DMS114 treated with DMSO at 0.1 percent for 48 hours (cell line): ENCODE measurements around the gene COL25A1.
A peak's percentile ranks its signal among the peaks of the same experiment; 100 is the strongest.

Experiments used
- DNase-seq: peaks from one replicate; lab custom pipeline; 2025; ENCODE audit not compliant: unreplicated experiment; lab: John Stamatoyannopoulos, UW

COL25A1 gene

DNA sequence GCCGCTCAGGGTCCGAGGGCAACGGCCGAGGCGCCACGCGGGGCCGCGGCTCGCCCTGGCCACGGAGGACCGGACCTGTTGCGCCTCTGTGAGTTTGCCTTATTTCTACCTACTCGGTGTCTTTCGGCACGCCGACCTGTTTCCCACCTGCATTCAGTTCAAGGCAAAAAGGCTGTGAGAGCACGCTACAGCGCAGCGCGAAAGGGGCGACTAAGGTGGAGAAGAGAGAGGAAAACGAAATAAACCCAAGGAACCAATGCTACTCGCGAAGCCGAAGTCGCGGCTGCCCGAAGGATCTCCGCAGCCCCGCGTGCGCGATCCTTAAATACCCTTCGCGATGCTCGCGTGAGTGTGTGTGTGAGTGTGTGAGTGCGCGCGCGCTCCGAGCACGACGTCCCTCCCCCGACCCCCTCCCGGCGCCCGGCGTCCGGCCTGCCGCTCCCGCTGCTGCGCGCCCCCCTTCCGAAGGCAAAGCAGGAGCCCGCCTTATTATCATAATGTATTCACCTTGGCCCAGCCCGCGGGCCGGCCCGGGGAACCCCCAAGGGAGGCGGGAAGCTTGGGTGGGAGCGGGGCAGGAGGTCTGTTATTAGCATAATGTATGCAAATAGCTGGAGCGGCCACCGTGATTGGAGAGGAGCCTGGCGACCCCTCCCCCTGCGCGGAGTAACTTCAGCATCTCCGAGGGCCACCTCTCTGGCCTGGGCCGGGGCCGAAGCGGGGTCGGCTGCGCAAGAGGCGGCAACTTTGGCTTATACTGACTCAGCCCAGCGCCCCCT, at the start of gene COL25A1:
Gene COL25A1 (minus strand): TSS at position 298 of the 779 bp plus-strand sequence.
- no peak for DNase-seq

DNA sequence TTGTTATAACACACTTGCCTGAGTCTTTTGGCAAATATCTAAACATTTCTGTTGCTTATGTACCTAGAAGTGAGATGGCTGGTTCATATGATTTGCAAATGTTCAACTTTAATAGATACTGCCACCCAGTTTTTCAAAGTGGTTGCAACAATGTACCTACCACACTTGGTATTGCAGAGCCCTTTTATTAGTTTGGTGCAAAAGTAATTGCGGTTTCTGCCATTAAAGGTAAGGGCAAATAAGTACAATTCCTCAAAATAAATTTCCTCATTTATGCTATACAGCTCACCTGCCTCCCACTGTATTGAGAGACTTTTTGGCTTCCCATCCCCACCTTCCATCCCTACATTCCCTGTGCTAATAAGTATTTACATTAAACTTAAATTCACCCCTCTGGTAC, 47.7 kb upstream of the COL25A1 start:
- DNase-seq, result no peak

DNA sequence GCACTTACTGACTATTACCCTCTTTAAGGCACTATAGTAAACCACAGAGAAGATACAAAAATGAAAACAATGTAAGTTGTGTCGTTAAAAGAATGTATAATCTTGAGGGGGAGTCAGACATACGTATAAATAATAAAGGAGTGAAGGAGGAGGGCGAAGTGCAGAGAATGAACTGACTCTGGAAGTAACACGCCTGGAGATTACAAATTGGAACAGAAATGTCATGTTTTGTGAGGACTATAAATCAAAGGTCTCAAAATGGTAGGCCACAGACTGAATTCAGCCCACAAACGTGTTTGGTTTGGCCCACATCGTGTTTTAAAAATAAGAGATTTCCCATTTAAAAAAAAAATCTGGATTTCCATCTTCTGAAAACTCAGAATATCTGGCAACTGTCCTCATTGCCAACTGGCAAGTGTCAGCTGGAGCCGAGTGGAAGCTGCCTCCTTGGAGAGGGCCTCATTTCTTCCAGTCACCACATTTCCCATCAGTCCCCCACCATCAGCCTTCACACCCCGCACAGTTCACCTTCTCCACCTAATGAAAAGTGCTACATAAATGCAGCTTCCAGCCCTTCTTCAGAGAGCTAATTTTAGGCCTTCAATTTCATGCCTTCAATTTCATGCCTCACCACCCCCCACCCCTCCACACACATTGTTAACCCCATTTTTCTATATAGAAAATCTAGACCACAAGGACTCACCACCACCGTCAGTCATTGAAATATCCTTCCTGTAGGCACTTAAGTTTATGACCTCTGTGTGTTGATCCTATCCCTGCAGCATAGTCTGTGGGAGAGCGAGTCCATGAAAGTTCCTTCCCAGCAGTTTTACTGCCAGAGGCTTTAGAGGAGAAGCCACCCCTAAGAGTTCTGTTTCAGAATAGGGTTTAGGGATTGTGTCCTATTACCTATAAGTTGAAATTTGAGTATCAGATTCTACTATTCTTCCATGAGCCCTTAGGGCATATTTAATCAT, 32.0 kb upstream of the COL25A1 start:
- no peak for DNase-seq

DNA sequence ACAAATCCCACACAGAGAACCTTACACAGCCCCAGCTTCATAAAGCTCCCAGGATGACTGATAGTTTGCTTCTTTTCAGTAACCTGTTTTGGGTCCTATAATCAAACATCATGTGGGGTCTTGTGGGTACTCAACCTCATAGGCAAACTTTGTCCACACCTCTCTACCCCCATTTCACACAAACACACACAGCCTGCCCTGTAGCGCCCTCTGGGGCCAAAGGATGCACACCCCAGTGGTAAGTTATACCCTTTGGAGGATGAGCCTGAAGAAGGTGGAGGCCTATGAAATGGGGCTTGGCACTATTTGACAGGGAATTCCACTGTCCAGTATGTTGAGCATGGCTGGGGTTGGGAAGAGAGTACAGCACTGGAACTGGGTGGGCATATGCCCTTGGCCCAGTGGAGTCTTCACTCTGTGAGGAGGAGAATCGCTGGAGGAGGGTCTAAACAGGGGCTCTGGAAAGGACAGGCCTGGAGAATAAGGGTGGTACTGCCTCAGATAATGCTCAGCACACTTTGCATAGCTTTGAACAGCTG, 30.5 kb upstream of the COL25A1 start:
- no peak for DNase-seq

DNA sequence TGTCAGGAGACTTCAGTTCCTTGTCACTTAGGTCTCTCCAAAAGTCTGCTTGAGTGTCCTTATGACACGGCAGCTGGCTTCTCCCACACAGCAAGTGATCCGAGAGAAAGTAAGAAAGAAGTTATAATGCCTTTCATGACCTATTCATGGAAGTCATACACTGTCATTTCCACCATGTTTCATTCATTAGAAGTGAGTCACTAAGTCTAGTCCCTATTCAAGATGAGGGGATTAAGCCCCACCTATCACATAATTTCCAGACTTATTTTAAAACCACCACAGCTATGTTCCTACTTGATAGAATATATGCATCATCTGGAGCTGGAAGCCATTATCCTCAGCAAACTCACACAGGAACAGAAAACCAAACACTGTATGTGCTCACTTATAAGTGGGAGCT, 25.2 kb upstream of the COL25A1 start:
- DNase-seq, result no peak

DNA sequence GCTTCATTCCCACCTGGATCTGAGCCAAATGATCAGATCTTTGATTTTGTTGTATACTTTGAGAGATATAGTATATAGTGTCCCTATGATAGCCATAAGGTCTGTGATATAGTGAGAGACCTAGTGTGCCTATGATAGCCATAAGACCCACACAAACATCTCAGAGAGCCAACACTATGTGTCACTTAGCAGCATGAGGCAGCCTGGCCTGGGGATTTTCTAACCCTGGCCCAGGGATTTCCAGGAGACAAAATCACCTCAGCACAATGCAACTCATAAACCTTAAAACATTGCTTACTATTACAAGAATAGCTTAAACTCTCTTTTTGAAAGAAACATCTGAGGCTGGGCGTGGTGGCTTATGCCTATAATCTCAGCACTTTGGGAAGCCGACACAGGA, 23.2 kb upstream of the COL25A1 start:
- DNase-seq, result no peak

DNA sequence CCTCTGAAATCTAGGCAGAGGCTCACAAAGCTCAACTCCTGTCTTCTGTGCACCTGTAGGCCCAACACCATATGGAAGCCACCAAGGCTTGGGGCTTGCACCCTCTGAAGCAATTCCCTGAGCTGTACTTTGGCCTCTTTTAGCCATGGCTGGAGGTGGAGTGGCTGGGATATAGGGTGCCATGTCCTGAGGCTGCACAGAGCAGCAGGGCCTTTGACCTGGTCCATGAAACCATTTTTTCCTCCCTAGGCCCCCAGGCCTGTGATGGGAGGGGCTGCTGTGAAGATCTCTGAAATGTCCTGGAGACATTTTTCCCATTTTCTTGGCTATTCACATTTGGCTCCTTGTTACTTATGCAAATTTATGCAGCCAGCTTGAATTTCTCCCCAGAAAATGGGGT, 20.9 kb upstream of the COL25A1 start:
- DNase-seq, result no peak

DNA sequence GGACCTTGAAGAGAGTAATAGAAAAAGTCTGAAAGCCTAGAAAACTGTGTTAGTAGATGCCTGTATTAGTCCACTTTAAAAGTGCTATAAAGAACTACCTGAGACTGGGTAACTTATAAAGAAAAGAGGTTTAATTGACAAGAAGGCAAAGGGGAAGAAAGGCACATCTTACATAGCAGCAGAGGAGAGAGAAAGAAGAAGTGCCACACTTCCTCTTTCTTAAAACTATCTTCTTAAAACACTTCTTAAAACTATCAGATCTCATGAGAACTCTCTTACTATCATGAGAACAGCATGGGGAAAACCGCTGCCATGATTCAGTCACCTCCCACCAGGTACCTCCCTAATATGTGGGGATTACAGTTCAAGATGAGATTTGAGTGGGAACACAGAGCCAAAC, 18.8 kb upstream of the COL25A1 start:
- no peak for DNase-seq

DNA sequence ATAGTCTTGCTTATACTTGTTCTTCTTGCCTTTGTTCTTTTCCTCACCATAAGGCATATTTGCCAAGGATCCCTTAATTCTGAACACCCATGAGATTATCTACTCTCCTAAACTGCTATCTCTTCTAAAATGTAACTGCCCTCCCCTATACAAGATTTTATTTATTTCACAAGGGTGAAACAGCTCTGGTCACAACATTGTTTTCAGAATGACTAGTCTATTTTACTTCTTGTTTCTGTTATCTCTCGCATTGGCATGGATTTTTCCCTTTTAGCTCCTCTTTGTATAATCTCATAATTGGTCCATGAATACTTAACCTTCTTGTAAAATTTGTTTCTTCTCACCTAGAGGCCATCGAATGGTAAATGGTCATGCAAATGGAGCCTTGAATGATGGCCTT, 17.2 kb upstream of the COL25A1 start:
- DNase-seq, result no peak

DNA sequence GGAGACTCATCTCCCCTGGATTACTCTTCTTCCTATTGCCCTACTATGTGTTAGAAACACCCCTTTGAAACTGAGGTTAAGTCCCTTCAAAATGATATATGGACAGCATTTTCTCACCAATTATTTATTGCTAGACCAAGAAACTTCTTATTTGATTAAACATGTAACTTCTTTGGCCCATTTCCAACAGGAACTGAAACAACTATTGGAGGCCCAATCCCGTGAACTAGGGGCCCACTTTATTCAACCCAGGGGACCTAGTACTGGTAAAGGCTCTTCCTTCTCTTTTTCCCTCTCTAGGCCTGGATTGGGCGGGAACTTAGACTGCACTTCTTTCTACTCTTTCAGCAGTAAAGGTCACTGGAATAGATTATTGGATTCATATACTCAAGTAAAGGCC, 16.7 kb upstream of the COL25A1 start:
- no peak for DNase-seq

DNA sequence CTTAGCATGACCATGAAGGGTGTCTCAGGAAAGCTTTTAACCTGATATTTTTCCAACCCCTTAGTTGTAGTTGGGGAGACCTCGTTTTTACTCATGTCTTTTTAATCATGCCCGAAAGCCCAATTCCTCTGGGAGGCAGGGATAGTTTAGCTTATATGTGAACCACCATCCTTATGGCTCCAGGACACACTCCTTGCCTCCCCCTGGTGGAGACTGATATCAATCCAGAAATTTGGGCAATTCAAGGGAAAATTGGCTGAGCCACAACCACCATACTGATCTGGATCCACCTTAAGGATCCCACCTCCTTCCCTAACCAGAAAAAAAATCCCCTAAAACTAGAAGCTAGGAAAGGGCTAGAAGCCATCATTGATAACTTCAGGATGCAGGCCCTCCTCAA, 13.4 kb upstream of the COL25A1 start:
- no peak for DNase-seq

DNA sequence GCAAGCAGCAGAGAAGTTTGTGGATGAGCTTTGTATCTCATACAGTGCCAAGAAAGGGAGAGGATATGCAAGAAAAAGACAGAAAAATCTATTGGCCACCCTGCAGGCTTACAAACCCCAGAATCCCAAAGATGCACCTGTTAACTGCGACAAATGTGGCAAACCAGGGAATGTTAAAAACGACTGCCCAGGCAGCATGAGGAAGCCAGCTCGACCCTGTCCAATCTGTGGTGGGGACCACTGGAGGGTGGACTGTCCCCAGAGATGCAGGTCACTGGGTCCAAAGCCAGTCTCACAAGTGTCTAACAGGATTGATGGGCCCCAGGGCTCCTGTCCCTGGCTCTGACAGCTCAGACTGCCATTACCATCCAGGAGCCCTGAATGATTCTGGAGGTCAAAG, 12.9 kb upstream of the COL25A1 start:
- no peak for DNase-seq

DNA sequence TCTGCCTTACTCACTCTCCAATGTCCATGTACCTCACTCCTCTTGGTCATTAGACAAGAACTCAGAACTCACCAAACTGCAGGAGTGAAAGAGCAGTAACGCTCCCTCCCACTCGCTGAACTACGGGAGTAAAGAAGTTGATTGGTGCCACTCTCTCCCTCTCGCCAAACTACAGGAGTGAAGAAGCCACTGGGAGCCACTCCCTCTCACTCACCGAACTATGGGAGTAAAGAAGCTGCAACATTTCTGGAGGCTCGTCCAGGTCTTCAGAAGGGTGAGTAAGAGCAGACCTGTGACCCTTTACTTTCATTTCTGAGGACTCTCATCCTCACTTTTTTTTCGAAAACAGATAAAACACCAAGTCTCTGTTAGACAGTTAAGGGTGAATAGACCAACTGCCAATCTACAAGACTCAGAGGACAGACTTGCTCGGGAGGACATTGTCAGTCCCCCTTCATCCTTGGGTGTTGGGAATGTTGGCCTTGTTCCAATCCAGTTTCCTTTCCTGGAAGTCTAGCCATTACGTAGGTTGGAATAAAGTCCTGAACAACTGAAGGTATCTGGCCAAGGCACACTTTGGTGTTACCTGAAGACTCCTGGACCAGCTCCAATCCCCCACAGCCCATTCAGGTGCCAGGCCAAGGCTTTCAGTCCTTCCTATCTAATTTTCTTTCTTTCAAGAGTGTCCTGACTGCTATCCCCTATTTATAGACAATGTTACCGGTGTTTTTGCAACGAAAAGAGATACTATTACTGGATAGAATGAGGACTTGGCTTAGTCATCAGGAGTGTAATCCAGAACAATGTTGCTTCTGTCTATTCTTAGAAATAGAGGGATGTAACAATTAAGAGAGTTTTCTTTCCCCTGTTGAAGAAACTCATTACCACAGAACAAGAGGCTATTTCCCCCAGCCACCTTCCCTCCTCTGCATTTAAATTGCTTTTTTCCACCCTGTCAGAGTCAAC, 11.0 kb upstream of the COL25A1 start:
- DNase-seq, result no peak

DNA sequence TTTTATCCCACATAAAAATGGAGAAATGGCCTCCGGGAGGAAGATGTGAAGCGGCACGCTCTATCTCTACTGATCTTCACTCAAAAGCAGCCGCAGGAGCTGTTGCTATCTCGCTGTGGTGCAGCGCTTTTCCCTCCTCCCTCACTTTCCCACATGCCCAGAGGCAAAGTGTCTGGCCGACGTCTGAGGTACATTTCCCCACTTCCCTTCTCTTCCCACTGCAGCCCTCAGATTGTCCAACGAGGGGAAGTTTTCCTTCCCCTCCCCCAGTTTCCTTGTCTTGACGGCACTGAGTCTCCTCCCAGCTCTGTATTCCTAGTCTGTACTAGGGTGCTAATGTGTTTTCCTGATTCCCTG, 660 bp upstream of the COL25A1 start:
- no peak for DNase-seq

DNA sequence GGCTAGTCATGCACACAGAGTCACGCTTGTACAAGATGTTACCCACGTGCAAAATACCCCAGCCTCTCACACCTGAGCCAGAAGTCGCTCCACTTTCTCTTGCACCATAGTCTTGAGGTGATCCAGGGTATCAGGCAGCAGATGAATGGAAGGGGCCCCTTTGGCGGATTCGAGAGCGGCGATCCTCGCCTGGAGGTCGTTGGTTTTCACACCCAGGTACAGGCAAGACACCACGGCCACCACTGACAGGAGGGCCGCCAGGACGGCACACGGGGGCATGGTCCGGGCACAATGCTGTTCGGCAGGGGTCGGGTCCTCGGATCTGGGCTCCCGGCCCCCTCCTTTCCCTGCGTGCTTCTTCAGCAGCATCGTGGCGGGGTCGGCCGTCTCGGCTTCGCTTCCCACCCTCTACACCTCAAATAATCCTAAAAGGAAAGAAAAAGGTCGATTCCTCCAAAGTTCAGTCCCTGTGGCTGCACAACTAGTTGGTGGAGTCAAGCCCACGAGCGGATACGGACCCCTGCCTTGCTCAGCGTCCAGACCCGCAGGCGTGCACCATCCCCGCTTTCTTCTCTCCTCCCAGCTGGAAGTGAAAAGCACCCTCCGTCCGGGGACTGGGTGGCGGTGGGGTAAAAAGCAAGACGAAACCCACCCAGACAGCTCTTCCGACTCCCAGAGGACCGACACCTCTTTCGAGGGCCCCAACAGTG, 652 bp downstream of the COL25A1 start:
- no peak for DNase-seq

DNA sequence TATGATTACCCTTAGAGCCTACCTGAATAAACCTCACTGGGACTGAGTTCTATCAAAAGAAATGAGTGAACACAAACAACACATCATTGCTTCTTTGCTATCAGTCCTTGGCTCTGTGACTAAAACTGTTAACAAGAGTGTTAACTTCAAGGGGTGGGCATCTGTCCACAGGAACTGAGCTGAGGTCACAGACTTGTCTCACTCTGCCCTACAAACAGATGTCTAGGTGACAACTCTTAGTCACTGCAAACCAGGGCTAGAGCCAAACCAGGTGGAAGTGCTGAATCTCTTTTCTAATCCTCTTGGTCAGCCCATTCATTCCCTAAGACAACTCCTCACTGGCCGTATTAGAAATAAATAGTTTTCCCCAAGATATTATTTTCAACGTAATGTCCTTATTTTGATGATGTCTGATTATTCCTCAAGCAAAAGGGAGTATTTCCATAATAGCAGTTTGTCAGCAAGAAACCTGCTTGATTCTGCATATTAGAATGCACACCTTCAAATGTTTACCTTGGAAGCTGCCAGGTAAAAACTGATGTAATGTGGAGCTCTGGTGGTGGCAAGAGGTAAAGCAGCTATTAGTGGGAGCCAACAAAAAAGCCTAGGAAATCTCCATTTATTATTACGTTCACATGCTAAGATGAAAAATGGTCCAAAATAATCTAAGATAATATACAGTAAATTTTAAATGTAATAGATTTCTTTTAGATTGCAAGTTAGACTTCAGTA, 4.0 kb downstream of the COL25A1 start:
- DNase-seq, result peak; percentile 4

DNA sequence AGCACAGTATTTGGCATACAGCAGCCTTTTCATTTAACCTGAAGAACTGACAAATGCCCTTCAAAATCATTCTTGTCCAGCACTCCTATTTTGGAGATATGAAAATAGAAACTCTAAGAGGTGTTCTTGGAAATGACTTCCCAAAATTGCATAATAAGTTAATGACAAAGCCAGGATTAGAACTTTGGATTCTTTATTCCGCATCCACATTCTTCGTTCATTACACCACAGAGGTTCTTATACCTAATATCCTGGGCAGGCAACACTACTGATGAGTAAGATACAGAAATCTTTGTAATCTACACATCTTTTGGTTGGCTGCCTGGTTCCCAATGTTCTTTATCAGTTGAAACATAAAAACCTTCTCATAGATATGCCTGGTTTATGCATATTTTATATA, 5.9 kb downstream of the COL25A1 start:
- no peak for DNase-seq

DNA sequence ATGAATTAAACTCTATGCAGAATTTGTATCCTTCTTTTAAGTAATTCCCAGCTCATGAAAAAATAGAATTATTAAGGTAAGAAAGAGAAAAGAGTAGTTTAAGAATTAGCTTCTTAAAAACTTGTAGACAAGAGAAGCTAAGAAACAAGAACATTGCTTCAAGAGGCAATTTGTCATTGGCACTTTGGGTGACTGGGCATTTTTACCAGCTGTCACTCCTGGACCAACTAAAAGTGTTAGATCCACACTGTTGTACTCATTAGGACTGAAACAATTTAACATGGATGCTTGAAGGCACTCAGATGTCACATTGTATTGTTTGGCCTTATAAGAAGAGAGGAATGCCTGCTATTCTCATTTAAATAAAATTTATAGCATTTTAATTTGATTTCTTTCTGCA, 7.4 kb downstream of the COL25A1 start:
- no peak for DNase-seq

DNA sequence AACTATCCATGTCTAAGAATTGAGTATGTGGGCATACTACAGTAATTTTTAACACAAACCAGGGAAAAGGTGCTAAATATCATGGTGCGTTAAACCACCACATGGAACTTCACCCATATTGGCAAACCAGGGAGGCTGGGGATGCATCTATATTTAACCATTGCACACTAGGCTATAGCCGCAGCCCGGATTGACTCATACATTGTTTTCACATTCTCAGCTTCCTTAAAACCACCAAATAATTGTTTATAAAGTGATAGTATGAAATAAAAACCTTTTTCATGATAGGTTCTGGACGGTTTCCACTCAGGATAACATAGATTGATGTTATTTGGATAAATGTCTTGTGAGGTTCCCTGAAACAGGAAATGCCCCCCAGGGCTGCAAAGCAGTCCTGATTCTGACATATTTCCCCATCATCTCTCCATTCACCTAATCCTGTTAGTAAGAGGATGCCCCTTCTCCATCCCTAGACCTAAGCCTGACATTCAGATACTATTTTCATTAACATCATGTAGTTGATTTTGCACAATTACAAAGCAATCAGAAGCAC, 7.9 kb downstream of the COL25A1 start:
- DNase-seq, result no peak
